Neural cell (in vitro differentiated cells): ENCODE data around the gene BORCS5.

ENCODE experiments used
- CTCF ChIP-seq: fragments of 450-650 bp; IDR thresholded peaks from 2 replicates; pipeline ENCODE4 v1.5.1; 2014; ENCODE audit warnings: antibody characterized with exemption, mild to moderate bottlenecking, moderate library complexity; ENCODE audit not compliant: poor library complexity, severe bottlenecking
- EP300 ChIP-seq: fragments of 450-650 bp; conservative IDR thresholded peaks from 2 replicates; pipeline ENCODE4 v1.6.1; 2014; ENCODE audit warnings: antibody characterized with exemption, mild to moderate bottlenecking, moderate library complexity; ENCODE audit not compliant: poor library complexity, severe bottlenecking
- EZH2 ChIP-seq: fragments of 200-600, 300-800 bp; shearing (Covaris generic), sonication (generic); IDR thresholded peaks from 2 replicates; pipeline ENCODE4 v1.6.1; 2014; ENCODE audit warnings: antibody characterized with exemption, low read length, borderline replicate concordance, mild to moderate bottlenecking; ENCODE audit not compliant: insufficient read depth, poor library complexity, severe bottlenecking
- MXI1 ChIP-seq: fragments of 450-650 bp; conservative IDR thresholded peaks from 2 replicates; pipeline ENCODE4 v1.6.1; 2014; ENCODE audit warnings: antibody characterized with exemption, mild to moderate bottlenecking; ENCODE audit not compliant: poor library complexity, severe bottlenecking
- POLR2AphosphoS5 ChIP-seq: IDR thresholded peaks from 2 replicates; pipeline ENCODE4 v1.6.1; 2012
- RAD21 ChIP-seq: fragments of 450-650 bp; conservative IDR thresholded peaks from 2 replicates; pipeline ENCODE4 v1.6.1; 2014; ENCODE audit warnings: antibody characterized with exemption, mild to moderate bottlenecking, moderate library complexity
- REST ChIP-seq: IDR thresholded peaks from 2 replicates; pipeline ENCODE4 v1.6.1; 2012; ENCODE audit warnings: borderline replicate concordance

DNA sequence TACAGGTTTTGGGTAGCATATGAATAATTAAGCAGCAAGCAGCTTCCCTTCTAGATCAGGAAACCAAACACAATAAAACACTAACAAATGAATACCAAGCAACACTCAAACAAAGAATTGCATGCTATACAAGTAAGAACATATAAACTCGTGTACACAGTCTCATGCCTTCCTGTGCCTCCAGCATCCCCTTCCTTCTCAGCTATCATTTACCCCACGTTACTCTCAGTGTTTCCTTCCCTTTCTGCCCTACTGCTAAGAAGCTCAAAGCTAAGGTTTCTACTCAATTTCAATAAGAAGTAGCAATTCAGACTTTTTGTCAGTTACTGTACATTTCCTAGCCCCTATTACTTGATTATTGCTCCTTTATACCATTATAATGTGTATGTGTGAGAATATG lies 124.8 kb downstream of the BORCS5 start:
- no peak for TF ChIP-seq EP300
- no peak for TF ChIP-seq CTCF
- TF ChIP-seq RAD21, result no peak
- TF ChIP-seq REST, result no peak
- no peak for TF ChIP-seq EZH2
- no peak for TF ChIP-seq MXI1
- no peak for TF ChIP-seq POLR2AphosphoS5
